Mesenchymal stem cell (in vitro differentiated cells and primary cell): ENCODE measurements around the gene CBARP.

Experiments used
- DNase-seq: peaks from one replicate; pipeline ENCODE4 v3.0.0-alpha.2; 2013
- H2AFZ ChIP-seq: one replicate; pipeline ENCODE4 v1.6.1; 2013; ENCODE audit warnings: low read depth, mild to moderate bottlenecking, control low read depth, inconsistent platforms, low read length, moderate library complexity
- H2AK5ac ChIP-seq: 2 replicates; pipeline ENCODE4 v1.6.1; 2013; ENCODE audit warnings: low read length, moderate library complexity, mild to moderate bottlenecking, inconsistent platforms; ENCODE audit not compliant: severe bottlenecking
- H2BK120ac ChIP-seq: one replicate; pipeline ENCODE4 v1.6.1; 2013; ENCODE audit warnings: low read depth, mild to moderate bottlenecking, inconsistent platforms, low read length, moderate library complexity
- H2BK12ac ChIP-seq, 2 experiments: one replicate each; pipeline ENCODE4 v1.6.1; 2013; ENCODE audit warnings: inconsistent platforms in 2 of 2, low read length in 2 of 2, mild to moderate bottlenecking in 2 of 2, moderate library complexity in 2 of 2, control low read depth in 1 of 2
- H2BK15ac ChIP-seq: one replicate; pipeline ENCODE4 v1.6.1; 2013; ENCODE audit warnings: mild to moderate bottlenecking, low read depth, inconsistent platforms; ENCODE audit not compliant: poor library complexity, severe bottlenecking
- H2BK5ac ChIP-seq: 2 replicates; pipeline ENCODE4 v1.6.1; 2013; ENCODE audit warnings: low read depth, mild to moderate bottlenecking, low read length, control low read depth, inconsistent platforms; ENCODE audit not compliant: poor library complexity, severe bottlenecking
- H3K14ac ChIP-seq, 2 experiments: one replicate each; pipeline ENCODE4 v1.6.1; 2013; ENCODE audit warnings: inconsistent platforms in 2 of 2, low read length in 2 of 2, control low read depth in 1 of 2, mild to moderate bottlenecking in 1 of 2, moderate library complexity in 1 of 2
- H3K18ac ChIP-seq, 2 experiments: one replicate each; pipeline ENCODE4 v1.6.1; 2013; ENCODE audit warnings: inconsistent platforms in 2 of 2, low read length in 2 of 2, control low read depth in 1 of 2, low read depth in 1 of 2, mild to moderate bottlenecking in 1 of 2
- H3K23ac ChIP-seq, 2 experiments: one replicate each; pipeline ENCODE4 v1.6.1; 2013; ENCODE audit warnings: inconsistent platforms in 2 of 2, low read length in 2 of 2, mild to moderate bottlenecking in 2 of 2, moderate library complexity in 2 of 2, control low read depth in 1 of 2
- H3K27ac ChIP-seq: 2 replicates; pipeline ENCODE4 v1.5.1; 2013; ENCODE audit warnings: mild to moderate bottlenecking, moderate library complexity, low read length, control low read depth, inconsistent platforms; ENCODE audit not compliant: poor library complexity, severe bottlenecking
- H3K27me3 ChIP-seq, 2 experiments: 2 replicates each; pipeline versions ENCODE4 v1.6.1 to v1.7.0; 2013; ENCODE audit warnings: low read length in 2 of 2, mild to moderate bottlenecking in 2 of 2, moderate library complexity in 2 of 2, control low read depth in 1 of 2, inconsistent platforms in 1 of 2; ENCODE audit not compliant: control insufficient read depth in 1 of 2, insufficient read depth in 1 of 2
- H3K36me3 ChIP-seq, 2 experiments: 2 replicates each; pipeline versions ENCODE4 v1.6.1 to v1.7.0; 2013; ENCODE audit warnings: low read length in 2 of 2, control low read depth in 1 of 2, inconsistent platforms in 1 of 2, low read depth in 1 of 2, mild to moderate bottlenecking in 1 of 2; ENCODE audit not compliant: insufficient read depth in 2 of 2, control insufficient read depth in 1 of 2
- H3K4ac ChIP-seq, 2 experiments: one replicate each; pipeline ENCODE4 v1.6.1; 2013; ENCODE audit warnings: inconsistent platforms in 2 of 2, low read length in 2 of 2, mild to moderate bottlenecking in 2 of 2, moderate library complexity in 2 of 2, control low read depth in 1 of 2, low read depth in 1 of 2
- H3K4me1 ChIP-seq: 2 replicates; pipeline ENCODE4 v1.6.1; 2013; ENCODE audit warnings: low read depth, low read length, control low read depth; ENCODE audit not compliant: control insufficient read depth, insufficient read depth
- H3K4me2 ChIP-seq: 2 replicates; pipeline ENCODE4 v1.6.1; 2013; ENCODE audit warnings: low read length, mild to moderate bottlenecking, inconsistent platforms; ENCODE audit not compliant: poor library complexity, severe bottlenecking
- H3K4me3 ChIP-seq, 2 experiments: 2 replicates each; pipeline versions ENCODE4 v1.5.1 to v1.7.0; 2013; ENCODE audit warnings: low read length in 2 of 2, mild to moderate bottlenecking in 2 of 2, control low read depth in 1 of 2, low read depth in 1 of 2; ENCODE audit not compliant: insufficient read depth in 1 of 2
- H3K79me1 ChIP-seq: replicated peaks from 2 replicates; pipeline ENCODE4 v1.6.1; 2013; ENCODE audit warnings: mild to moderate bottlenecking, control low read depth, low read length, inconsistent platforms; ENCODE audit not compliant: poor library complexity, severe bottlenecking
- H3K9ac ChIP-seq: 2 replicates; pipeline ENCODE4 v1.7.0; 2013; ENCODE audit warnings: mild to moderate bottlenecking, low read length, moderate library complexity
- H3K9me3 ChIP-seq: 2 replicates; pipeline ENCODE4 v1.7.0; 2013; ENCODE audit warnings: mild to moderate bottlenecking, low read length; ENCODE audit not compliant: control insufficient read depth
- H4K8ac ChIP-seq: one replicate; pipeline ENCODE4 v1.6.1; 2013; ENCODE audit warnings: inconsistent platforms, mild to moderate bottlenecking, low read length, moderate library complexity
- H4K91ac ChIP-seq: one replicate; pipeline ENCODE4 v1.6.1; 2013; ENCODE audit warnings: mild to moderate bottlenecking, low read length, inconsistent platforms
- WGBS: methylation state at CpG from one replicate; pipeline ENCODE4 v1.1.7; 2013; ENCODE audit warnings: mixed read lengths; 5-methylcytosine and 5-hydroxymethylcytosine counted together

CBARP gene

DNA sequence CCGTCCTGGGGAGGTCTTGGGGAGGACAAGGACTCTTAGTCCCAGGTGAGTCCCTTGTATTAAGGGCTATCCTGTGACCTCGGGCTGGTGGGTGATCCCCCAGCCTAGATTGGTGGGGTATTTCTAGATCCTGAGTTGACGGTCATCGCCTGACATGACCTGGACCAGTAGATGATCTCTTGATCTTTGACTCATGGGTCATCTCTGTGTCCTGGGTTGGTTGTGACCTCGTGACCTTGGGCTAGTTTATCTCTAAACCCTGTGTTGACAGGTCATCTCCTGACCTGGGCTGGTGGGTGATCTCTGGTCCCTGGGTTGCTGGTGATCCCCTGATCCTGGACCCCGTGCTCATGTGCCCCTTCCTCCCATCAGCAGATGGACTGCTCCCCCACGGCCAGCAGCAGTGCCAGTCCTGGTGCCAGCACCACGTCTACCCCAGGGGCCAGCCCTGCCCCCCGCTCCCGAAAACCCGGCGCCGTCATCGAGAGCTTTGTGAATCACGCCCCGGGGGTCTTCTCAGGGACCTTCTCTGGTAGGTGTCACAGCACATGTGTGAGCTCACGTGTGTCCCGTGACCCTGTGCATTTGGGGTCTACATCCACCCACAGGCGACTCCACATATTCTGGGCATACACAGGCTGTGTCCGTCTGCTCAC lies 16.9 kb upstream of the CBARP start:
- peak overlapping the region in 1 of 2 experiments; percentile 68 for H2BK12ac ChIP-seq
- peak overlapping the region; percentile 95 for H2BK120ac ChIP-seq
- peak overlapping the region; percentile 86 for H4K91ac ChIP-seq
- peak overlapping the region; percentile 13 for H3K27ac ChIP-seq
- H3K4ac ChIP-seq = peak overlapping the region in 1 of 2 experiments; percentile 52
- H3K23ac ChIP-seq = no peak overlapping the region
- H3K9me3 ChIP-seq = no peaks in the 10 kb centered on the region
- peak overlapping the region; percentile 59 for H4K8ac ChIP-seq
- no peaks in the 10 kb centered on the region for H3K27me3 ChIP-seq
- no peaks in the 10 kb centered on the region for H3K79me1 ChIP-seq
- H3K4me3 ChIP-seq = peak overlapping the region in 1 of 2 experiments; percentile 73
- no peak overlapping the region for H2AFZ ChIP-seq
- peak overlapping the region; percentile 62 for H2AK5ac ChIP-seq
- H3K14ac ChIP-seq = no peak overlapping the region
- no peak overlapping the region for H2BK15ac ChIP-seq
- 89% methylated on average over 20 of the region's 20 CpGs for WGBS
- peak overlapping the region; percentile 96 for H3K9ac ChIP-seq
- H3K4me2 ChIP-seq = peak overlapping the region; percentile 20
- H3K18ac ChIP-seq = peak overlapping the region; percentile 65 to 86
- H3K4me1 ChIP-seq = peaks cover 55% of the 10 kb centered on the region
- H2BK5ac ChIP-seq = no peak overlapping the region
- no peak for DNase-seq
- H3K36me3 ChIP-seq = peaks cover 51 to 92% of the 10 kb centered on the region in 2 experiments

DNA sequence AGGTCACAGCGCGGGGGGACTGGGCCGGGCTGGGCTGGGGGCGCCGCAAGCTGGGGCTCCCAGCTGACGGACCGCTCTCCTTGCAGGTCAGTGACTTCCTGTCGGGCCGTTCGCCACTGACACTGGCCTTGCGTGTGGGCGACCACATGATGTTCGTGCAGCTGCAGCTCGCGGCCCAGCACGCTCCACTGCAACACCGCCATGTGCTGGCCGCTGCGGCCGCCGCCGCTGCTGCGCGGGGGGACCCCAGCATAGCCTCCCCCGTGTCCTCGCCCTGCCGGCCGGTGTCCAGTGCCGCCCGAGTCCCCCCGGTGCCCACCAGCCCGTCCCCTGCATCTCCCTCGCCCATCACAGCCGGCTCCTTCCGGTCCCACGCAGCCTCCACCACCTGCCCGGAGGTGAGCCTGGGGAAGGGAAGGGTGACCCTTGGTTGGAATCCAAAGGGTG lies 16.3 kb upstream of the CBARP start:
- peak overlapping the region; percentile 38 to 68 for H2BK12ac ChIP-seq
- peak overlapping the region; percentile 92 for H2BK15ac ChIP-seq
- 85% methylated on average over 35 of the region's 37 CpGs for WGBS
- peak overlapping the region; percentile 13 for H3K27ac ChIP-seq
- peak overlapping the region; percentile 95 for H2BK120ac ChIP-seq
- peak overlapping the region in 1 of 2 experiments; percentile 60 for H3K23ac ChIP-seq
- H3K9ac ChIP-seq = peak overlapping the region; percentile 96
- peak overlapping the region; percentile 86 for H4K91ac ChIP-seq
- H3K4me1 ChIP-seq = peaks cover 50% of the 10 kb centered on the region
- peak overlapping the region; percentile 98 for H2BK5ac ChIP-seq
- peak overlapping the region in 1 of 2 experiments; percentile 85 for H3K4ac ChIP-seq
- no peak for DNase-seq
- no peaks in the 10 kb centered on the region for H3K27me3 ChIP-seq
- peak overlapping the region; percentile 20 for H3K4me2 ChIP-seq
- H3K18ac ChIP-seq = peak overlapping the region; percentile 65 to 86
- no peaks in the 10 kb centered on the region for H3K9me3 ChIP-seq
- no peak overlapping the region for H2AFZ ChIP-seq
- peak overlapping the region; percentile 62 for H2AK5ac ChIP-seq
- H3K36me3 ChIP-seq = peaks cover 51 to 86% of the 10 kb centered on the region in 2 experiments
- peak overlapping the region in 1 of 2 experiments; percentile 73 for H3K4me3 ChIP-seq
- no peaks in the 10 kb centered on the region for H3K79me1 ChIP-seq
- peak overlapping the region in 1 of 2 experiments; percentile 56 for H3K14ac ChIP-seq
- peak overlapping the region; percentile 21 for H4K8ac ChIP-seq

DNA sequence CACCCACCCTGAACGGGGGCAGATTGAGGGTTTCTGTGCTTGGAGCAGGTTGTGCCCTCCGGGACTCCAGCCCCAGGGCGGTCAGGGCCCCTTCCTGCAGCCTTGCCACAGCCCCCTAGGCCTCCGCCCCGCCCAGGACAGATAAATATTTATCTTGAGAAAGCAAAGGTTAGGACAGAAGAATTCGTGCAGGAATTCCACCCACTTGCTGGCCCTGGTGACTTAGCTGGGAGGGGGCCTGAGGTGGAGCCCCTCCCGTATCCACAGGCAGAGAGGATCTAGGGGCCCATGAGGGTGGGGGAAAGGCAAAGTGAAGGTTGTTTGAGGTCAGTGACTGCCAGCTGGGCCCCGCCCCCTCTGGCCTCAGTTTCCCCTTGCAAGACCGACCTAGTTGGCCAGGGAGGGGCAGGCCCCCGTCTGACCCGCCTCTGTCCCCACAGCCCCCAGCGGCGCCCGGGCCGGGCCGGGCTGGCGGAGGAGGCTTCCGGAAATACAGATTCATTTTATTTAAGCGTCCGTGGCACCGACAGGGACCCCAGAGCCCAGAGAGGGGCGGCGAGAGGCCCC lies 15.8 kb upstream of the CBARP start:
- peak overlapping the region; percentile 48 to 73 for H3K4me3 ChIP-seq
- peak overlapping the region; percentile 75 for H3K4me2 ChIP-seq
- H3K27me3 ChIP-seq = no peaks in the 10 kb centered on the region
- H3K9me3 ChIP-seq = no peaks in the 10 kb centered on the region
- H3K18ac ChIP-seq = peak overlapping the region; percentile 65 to 96
- H2BK5ac ChIP-seq = peak overlapping the region; percentile 98
- peak overlapping the region; percentile 99 for H3K27ac ChIP-seq
- H2AFZ ChIP-seq = no peak overlapping the region
- peak overlapping the region; percentile 85 for H3K4ac ChIP-seq
- H2BK120ac ChIP-seq = peak overlapping the region; percentile 99
- peak overlapping the region; percentile 100 for H4K91ac ChIP-seq
- H3K36me3 ChIP-seq = peaks cover 51 to 83% of the 10 kb centered on the region in 2 experiments
- 58% methylated on average over 20 of the region's 23 CpGs for WGBS
- peaks cover 46% of the 10 kb centered on the region for H3K4me1 ChIP-seq
- H2BK12ac ChIP-seq = peak overlapping the region; percentile 38 to 68
- H3K23ac ChIP-seq = no peak overlapping the region
- H3K9ac ChIP-seq = peak overlapping the region; percentile 96
- no peak overlapping the region for H3K14ac ChIP-seq
- peak overlapping the region; percentile 86 for H2AK5ac ChIP-seq
- peak overlapping the region; percentile 93 for H2BK15ac ChIP-seq
- no peaks in the 10 kb centered on the region for H3K79me1 ChIP-seq
- DNase-seq = no peak
- peak overlapping the region; percentile 91 for H4K8ac ChIP-seq
